ENCODE results near the gene MYCBPAP. TPM values are rescaled to one million over a fixed set of nuclear protein-coding genes. Genes with fewer than 3 reads are reported as not detected.

Gene MYCBPAP
- total and polyA plus RNA-seq, 4 donors: 1.1 to 5.0 (median 2.9) TPM

DNA sequence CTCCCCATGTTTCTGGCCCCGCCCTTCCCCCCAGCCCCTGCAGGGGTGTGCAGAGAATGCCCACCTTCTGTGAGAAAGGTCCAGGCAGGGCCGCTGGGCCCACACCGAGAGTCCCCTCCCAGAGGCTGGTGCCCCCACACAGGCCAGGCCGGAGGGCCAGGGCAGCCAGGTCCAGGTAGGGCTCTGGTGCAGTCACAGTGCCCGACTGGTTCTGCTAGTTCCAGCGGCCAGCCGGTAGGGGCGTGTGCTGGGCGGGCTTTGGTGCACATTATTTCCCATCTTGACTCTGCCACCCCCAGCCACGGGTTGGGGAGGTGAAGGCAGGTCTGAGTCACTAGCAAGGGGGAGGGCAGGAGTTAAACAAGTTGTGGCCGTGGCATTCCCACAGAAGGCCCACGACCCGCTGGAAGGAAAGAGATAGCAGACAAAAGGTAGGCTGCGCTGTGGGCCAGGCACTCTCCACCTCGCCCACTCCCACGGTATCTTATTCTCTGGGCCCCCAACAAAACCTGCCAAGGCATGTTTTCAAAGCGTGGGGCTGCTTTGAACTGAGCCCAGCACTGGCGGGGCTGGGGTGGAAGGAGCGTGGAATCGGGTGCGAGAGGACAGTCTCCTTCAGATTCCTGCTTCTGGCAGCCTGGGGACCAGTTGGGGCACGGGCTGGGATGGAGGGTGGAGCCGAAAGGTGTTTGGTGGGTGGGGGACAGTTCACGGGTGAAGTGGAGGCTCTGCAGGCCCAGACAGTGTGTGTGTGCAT lies 26.2 kb downstream of the MYCBPAP start:
- Histone ChIP-seq H3K27me3 (ENCODE audit: control insufficient read depth, insufficient read depth, low read length) (peaks cover 28% of the 10 kb centered on the region), H3K36me3 (ENCODE audit: control insufficient read depth, insufficient read depth, low read length) (peaks cover 16% of the 10 kb centered on the region), H3K4me1 (ENCODE audit: control insufficient read depth, insufficient read depth, low read length) (peaks cover 32% of the 10 kb centered on the region), H3K4me3 (ENCODE audit: low read depth, low read length) (no peak overlapping the region), H3K9me3 (ENCODE audit: control insufficient read depth, insufficient read depth, low read length) (no peaks in the 10 kb centered on the region), H3K27ac (ENCODE audit: low read depth, low read length) (no peak overlapping the region)
- DNase-seq (ENCODE audit: low read depth in 4 of 6, low spot score in 6 of 6): peak in 1 of 6 donors; percentile 18
- WGBS (ENCODE audit: insufficient coverage): 47% methylated on average over 18 of the region's 24 CpGs

- Histone ChIP-seq H3K27me3 (ENCODE audit: control insufficient read depth, insufficient read depth, low read length) (peaks cover 28% of the 10 kb centered on the region), H3K27ac (ENCODE audit: low read depth, low read length) (no peak overlapping the region), H3K36me3 (ENCODE audit: control insufficient read depth, insufficient read depth, low read length) (peaks cover 16% of the 10 kb centered on the region), H3K4me3 (ENCODE audit: low read depth, low read length) (no peak overlapping the region), H3K9me3 (ENCODE audit: control insufficient read depth, insufficient read depth, low read length) (no peaks in the 10 kb centered on the region), H3K4me1 (ENCODE audit: control insufficient read depth, insufficient read depth, low read length) (peaks cover 32% of the 10 kb centered on the region)
- WGBS (ENCODE audit: insufficient coverage): 88% methylated on average over 2 of the region's 2 CpGs
- no peak for DNase-seq (ENCODE audit: low read depth in 4 of 6, low spot score in 6 of 6)
These were observed 26.7 kb downstream of the MYCBPAP start for GRCh38 chr17:50534979-50535326.

GRCh38 chr17:50535407-50535806 lies 27.2 kb downstream of the MYCBPAP start:
- no peak overlapping the region for H3K27ac ChIP-seq (ENCODE audit: low read depth, low read length)
- H3K4me3 ChIP-seq (ENCODE audit: low read depth, low read length): no peak overlapping the region
- peaks cover 18% of the 10 kb centered on the region for H3K36me3 ChIP-seq (ENCODE audit: control insufficient read depth, insufficient read depth, low read length)
- no peaks in the 10 kb centered on the region for H3K9me3 ChIP-seq (ENCODE audit: control insufficient read depth, insufficient read depth, low read length)
- H3K27me3 ChIP-seq (ENCODE audit: control insufficient read depth, insufficient read depth, low read length): peaks cover 28% of the 10 kb centered on the region
- WGBS (ENCODE audit: insufficient coverage): 85% methylated on average over 4 of the region's 7 CpGs
- H3K4me1 ChIP-seq (ENCODE audit: control insufficient read depth, insufficient read depth, low read length): peaks cover 32% of the 10 kb centered on the region
- DNase-seq (ENCODE audit: low read depth in 4 of 6, low spot score in 6 of 6): no peak

DNA sequence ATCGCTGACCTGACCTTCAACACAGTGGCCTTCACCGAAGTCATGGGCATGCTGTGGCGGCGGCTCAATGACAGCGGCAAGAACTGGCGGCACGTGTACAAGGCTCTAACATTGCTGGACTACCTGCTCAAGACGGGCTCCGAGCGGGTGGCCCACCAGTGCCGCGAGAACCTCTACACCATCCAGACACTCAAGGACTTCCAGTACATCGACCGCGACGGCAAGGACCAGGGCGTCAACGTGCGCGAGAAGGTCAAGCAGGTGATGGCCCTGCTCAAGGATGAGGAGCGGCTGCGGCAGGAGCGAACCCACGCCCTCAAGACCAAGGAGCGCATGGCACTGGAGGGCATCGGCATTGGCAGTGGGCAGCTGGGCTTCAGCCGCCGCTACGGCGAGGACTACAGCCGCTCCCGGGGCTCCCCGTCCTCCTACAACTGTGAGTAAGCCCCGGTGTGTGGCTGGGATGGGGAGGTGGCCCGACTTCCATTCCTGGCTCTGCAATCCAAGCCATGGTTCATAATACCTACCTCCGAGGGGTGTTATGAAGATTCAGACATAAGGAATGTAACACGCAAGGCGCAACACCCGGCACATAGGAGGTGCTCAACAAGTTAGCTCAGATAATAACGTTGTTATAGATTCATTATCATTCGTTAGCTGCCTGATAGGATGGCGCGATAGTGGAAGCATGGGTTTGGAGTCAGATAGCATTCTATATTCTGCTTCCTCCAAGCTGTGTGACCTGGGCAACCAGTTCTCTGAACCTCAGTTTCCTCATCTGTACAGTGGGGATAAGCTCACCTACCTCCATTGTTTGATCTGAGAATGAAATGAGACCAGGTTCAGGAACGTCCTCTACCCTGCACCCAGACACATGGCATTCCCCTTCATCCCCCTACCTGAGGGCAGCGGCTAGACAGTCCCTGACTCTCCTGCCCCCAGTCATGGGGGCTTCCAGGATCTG lies 28.7 kb downstream of the MYCBPAP start:
- 98% methylated on average over 27 of the region's 45 CpGs for WGBS (ENCODE audit: insufficient coverage)
- no peak overlapping the region for H3K4me3 ChIP-seq (ENCODE audit: low read depth, low read length)
- peaks cover 18% of the 10 kb centered on the region for H3K27me3 ChIP-seq (ENCODE audit: control insufficient read depth, insufficient read depth, low read length)
- peaks cover 21% of the 10 kb centered on the region for H3K36me3 ChIP-seq (ENCODE audit: control insufficient read depth, insufficient read depth, low read length)
- H3K9me3 ChIP-seq (ENCODE audit: control insufficient read depth, insufficient read depth, low read length): no peaks in the 10 kb centered on the region
- peaks cover 44% of the 10 kb centered on the region for H3K4me1 ChIP-seq (ENCODE audit: control insufficient read depth, insufficient read depth, low read length)
- DNase-seq (ENCODE audit: low read depth in 4 of 6, low spot score in 6 of 6): no peak
- H3K27ac ChIP-seq (ENCODE audit: low read depth, low read length): no peak overlapping the region

DNA sequence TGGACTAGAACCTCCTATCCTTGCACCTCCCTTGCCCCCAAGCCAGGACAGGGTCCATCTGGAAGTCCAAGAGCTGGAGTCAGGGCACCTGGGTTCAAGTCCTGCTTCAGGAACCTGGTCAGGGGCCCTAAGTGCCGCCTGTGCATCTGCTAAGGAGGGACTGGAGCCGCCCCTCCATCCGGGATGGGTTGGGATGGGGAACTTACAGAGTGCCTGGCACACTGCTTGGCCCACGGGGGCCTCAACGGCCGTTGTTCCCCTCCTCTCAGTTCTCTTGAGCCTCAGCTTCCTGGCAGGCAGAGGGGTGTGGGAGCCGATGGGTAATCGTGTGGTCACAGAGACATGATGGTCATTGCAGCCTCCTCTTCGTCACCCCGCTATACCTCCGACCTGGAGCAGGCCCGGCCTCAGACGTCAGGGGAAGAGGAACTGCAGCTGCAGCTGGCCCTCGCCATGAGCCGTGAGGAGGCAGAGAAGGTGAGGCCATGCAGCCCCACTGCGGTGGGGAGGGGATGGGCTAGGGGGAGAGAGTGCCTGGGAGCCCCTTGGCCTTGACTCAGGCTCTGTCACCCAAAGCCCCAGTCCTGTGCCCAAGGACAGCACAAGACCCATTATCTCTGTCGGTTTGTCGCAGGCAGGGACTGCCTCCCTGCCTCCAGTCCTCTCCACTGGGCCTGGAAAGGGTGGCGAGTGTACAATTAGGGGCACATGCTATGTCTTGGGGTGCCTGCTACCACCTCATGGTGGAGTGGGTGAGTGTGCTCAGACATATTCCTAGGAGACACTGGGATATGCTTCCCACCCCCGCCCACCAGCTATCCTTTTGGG lies 29.7 kb downstream of the MYCBPAP start:
- no peaks in the 10 kb centered on the region for H3K9me3 ChIP-seq (ENCODE audit: control insufficient read depth, insufficient read depth, low read length)
- WGBS (ENCODE audit: insufficient coverage): 85% methylated on average over 17 of the region's 20 CpGs
- H3K27ac ChIP-seq (ENCODE audit: low read depth, low read length): no peak overlapping the region
- H3K4me3 ChIP-seq (ENCODE audit: low read depth, low read length): no peak overlapping the region
- DNase-seq (ENCODE audit: low read depth in 4 of 6, low spot score in 6 of 6): no peak
- H3K4me1 ChIP-seq (ENCODE audit: control insufficient read depth, insufficient read depth, low read length): peaks cover 44% of the 10 kb centered on the region
- H3K27me3 ChIP-seq (ENCODE audit: control insufficient read depth, insufficient read depth, low read length): peaks cover 8% of the 10 kb centered on the region
- peaks cover 21% of the 10 kb centered on the region for H3K36me3 ChIP-seq (ENCODE audit: control insufficient read depth, insufficient read depth, low read length)

- Histone ChIP-seq H3K36me3 (ENCODE audit: control insufficient read depth, insufficient read depth, low read length) (peaks cover 21% of the 10 kb centered on the region), H3K27ac (ENCODE audit: low read depth, low read length) (no peak overlapping the region), H3K27me3 (ENCODE audit: control insufficient read depth, insufficient read depth, low read length) (no peaks in the 10 kb centered on the region), H3K4me1 (ENCODE audit: control insufficient read depth, insufficient read depth, low read length) (peaks cover 40% of the 10 kb centered on the region), H3K9me3 (ENCODE audit: control insufficient read depth, insufficient read depth, low read length) (no peaks in the 10 kb centered on the region), H3K4me3 (ENCODE audit: low read depth, low read length) (no peak overlapping the region)
- WGBS (ENCODE audit: insufficient coverage): 67% methylated on average over 18 of the region's 20 CpGs
- DNase-seq (ENCODE audit: low read depth in 4 of 6, low spot score in 6 of 6): no peak
These were observed 30.5 kb downstream of the MYCBPAP start for GRCh38 chr17:50538549-50539410.

DNA sequence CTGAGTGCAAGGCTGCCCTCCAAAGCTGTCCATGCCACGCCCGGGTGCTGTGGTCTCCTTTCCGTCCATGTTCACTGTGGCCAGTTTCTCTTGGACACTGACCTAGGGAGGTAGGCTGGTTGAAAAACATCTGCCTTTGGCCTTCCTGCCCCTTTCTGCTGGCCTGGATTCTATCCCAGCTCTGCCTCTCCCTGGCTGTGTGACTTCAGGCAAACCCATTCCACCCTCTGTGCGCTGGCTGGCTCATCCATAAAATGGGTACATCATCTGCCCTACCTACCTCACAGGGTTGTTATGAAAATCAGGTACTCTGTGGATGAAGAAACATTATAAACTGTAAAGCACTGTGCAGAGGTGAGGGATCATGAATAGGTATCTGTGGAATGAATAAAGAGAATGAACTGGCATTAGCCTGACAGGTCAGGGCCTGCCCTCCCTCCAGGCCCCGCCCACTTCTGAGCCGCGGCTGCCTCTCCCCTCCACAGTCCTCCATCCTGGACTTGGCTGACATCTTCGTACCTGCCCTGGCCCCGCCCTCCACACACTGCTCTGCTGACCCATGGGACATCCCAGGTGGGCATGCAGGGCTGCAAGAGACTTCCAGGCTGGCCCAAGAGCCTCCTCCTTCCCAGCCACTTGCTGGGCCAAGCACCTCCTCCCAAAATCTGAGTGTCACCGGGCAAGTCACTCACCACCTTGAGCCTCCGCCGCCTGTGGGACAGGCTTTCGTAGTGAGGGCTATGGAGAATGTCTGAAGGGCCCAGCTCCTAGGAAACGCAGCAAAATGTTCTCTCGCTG lies 31.7 kb downstream of the MYCBPAP start:
- no peak overlapping the region for H3K27ac ChIP-seq (ENCODE audit: low read depth, low read length)
- WGBS (ENCODE audit: insufficient coverage): 80% methylated on average over 13 of the region's 15 CpGs
- peaks cover 21% of the 10 kb centered on the region for H3K36me3 ChIP-seq (ENCODE audit: control insufficient read depth, insufficient read depth, low read length)
- peaks cover 30% of the 10 kb centered on the region for H3K4me1 ChIP-seq (ENCODE audit: control insufficient read depth, insufficient read depth, low read length)
- no peaks in the 10 kb centered on the region for H3K9me3 ChIP-seq (ENCODE audit: control insufficient read depth, insufficient read depth, low read length)
- no peaks in the 10 kb centered on the region for H3K27me3 ChIP-seq (ENCODE audit: control insufficient read depth, insufficient read depth, low read length)
- no peak for DNase-seq (ENCODE audit: low read depth in 4 of 6, low spot score in 6 of 6)
- H3K4me3 ChIP-seq (ENCODE audit: low read depth, low read length): no peak overlapping the region

DNA sequence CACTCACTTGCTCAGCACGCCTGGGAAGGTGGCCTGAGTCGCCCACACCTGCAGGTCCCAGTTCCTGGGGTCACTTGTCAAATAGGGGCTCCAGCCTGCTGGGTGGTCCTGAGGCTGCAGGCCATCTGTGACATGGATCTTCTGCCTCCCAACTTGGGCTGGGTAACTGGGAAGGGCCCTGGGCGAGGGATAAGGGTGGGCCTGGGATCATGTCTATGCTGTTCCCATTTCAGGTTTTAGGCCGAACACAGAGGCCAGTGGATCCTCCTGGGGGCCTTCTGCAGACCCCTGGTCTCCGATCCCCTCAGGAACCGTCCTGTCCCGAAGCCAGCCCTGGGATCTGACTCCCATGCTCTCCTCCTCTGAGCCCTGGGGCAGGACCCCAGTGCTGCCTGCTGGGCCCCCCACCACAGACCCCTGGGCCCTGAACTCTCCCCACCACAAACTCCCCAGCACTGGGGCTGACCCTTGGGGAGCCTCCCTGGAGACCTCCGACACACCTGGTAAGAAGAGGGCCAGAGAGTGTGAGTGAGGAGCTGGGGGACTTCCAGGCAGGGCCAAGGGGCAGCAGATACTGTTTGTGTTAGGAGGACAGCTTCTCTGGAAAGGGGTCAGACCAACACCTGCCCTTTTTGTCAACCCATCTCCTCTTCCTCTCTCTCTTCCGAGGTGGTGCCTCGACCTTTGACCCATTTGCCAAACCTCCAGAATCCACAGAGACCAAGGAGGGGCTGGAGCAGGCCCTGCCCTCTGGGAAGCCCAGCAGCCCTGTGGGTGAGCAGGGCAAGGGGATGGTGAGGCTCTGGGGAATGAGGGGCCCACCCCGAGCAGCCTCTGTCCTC lies 32.5 kb downstream of the MYCBPAP start:
- H3K27ac ChIP-seq (ENCODE audit: low read depth, low read length): no peak overlapping the region
- no peaks in the 10 kb centered on the region for H3K27me3 ChIP-seq (ENCODE audit: control insufficient read depth, insufficient read depth, low read length)
- no peak for DNase-seq (ENCODE audit: low read depth in 4 of 6, low spot score in 6 of 6)
- H3K9me3 ChIP-seq (ENCODE audit: control insufficient read depth, insufficient read depth, low read length): no peaks in the 10 kb centered on the region
- peaks cover 21% of the 10 kb centered on the region for H3K36me3 ChIP-seq (ENCODE audit: control insufficient read depth, insufficient read depth, low read length)
- H3K4me1 ChIP-seq (ENCODE audit: control insufficient read depth, insufficient read depth, low read length): peaks cover 30% of the 10 kb centered on the region
- no peak overlapping the region for H3K4me3 ChIP-seq (ENCODE audit: low read depth, low read length)
- 94% methylated on average over 8 of the region's 11 CpGs for WGBS (ENCODE audit: insufficient coverage)

All from spinal cord (tissue), 10 donors.